ENCODE results near the gene EHD3. TPM values are rescaled to one million over a fixed set of nuclear protein-coding genes. Genes with fewer than 3 reads are reported as not detected.
A peak's percentile ranks its signal among the peaks of the same experiment; 100 is the strongest.

The EHD3 gene
- total RNA-seq, 1 donor from 2014 or later = 1.9 TPM

DNA sequence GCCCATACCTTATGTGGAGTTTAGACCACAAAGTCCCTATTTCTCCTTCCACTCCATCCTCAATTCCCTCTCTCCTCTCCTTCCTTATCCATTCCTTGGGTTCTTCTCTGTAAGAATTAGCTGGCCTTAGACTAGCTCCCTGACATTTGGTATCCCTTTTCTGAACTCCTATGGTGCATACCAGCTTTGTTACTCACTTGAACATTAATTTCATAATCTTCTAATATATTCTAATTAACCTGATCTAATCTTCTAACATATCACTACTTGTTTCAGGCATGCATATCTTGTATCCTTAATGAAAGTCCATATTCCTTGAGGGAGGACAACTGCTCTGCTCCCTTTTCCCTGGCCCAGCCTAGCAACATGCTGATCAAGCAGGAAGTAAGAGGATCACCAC lies 66.4 kb downstream of the EHD3 start:
- Mint-ChIP-seq H3K27ac (no peak overlapping the region), H3K9me3 (no peaks in the 10 kb centered on the region), H3K4me3 (no peak overlapping the region), H3K27me3 (ENCODE audit: insufficient read depth) (peaks cover 18% of the 10 kb centered on the region), H3K36me3 (ENCODE audit: low read depth) (no peaks in the 10 kb centered on the region), H3K4me1 (ENCODE audit: low read depth) (peaks cover 6% of the 10 kb centered on the region)
- DNase-seq (ENCODE audit: low spot score) = no peak
- intact Hi-C loops (cut with micrococcal nuclease) = no loop called here

GRCh38 chr2:31302940-31303563 lies 69.1 kb downstream of the EHD3 start:
- intact Hi-C loops (cut with micrococcal nuclease) = no loop called here
- Mint-ChIP-seq H3K4me1 (ENCODE audit: low read depth) (no peaks in the 10 kb centered on the region), H3K36me3 (ENCODE audit: low read depth) (no peaks in the 10 kb centered on the region), H3K9me3 (peaks cover under 1% of the 10 kb centered on the region), H3K4me3 (no peak overlapping the region), H3K27ac (no peak overlapping the region), H3K27me3 (ENCODE audit: insufficient read depth) (peaks cover 28% of the 10 kb centered on the region)
- DNase-seq (ENCODE audit: low spot score) = no peak

- Mint-ChIP-seq H3K4me3 (no peak overlapping the region), H3K27ac (no peak overlapping the region), H3K36me3 (ENCODE audit: low read depth) (peaks cover 2% of the 10 kb centered on the region), H3K9me3 (peaks cover 6% of the 10 kb centered on the region), H3K27me3 (ENCODE audit: insufficient read depth) (peaks cover 43% of the 10 kb centered on the region), H3K4me1 (ENCODE audit: low read depth) (no peaks in the 10 kb centered on the region)
- no peak for DNase-seq (ENCODE audit: low spot score)
- intact Hi-C loops (cut with micrococcal nuclease) = no loop called here
Observed at GRCh38 chr2:31304816-31305215, 70.9 kb downstream of the EHD3 start.

GRCh38 chr2:31312898-31313297 lies 78.9 kb downstream of the EHD3 start:
- Mint-ChIP-seq H3K4me1 (ENCODE audit: low read depth) (peaks cover 13% of the 10 kb centered on the region), H3K27me3 (ENCODE audit: insufficient read depth) (peaks cover 37% of the 10 kb centered on the region), H3K9me3 (peaks cover 6% of the 10 kb centered on the region), H3K27ac (no peak overlapping the region), H3K4me3 (no peak overlapping the region), H3K36me3 (ENCODE audit: low read depth) (peaks cover 2% of the 10 kb centered on the region)
- DNase-seq (ENCODE audit: low spot score) = no peak
- intact Hi-C loops (cut with micrococcal nuclease) = no loop called here

GRCh38 chr2:31314761-31315160 lies 80.8 kb downstream of the EHD3 start:
- DNase-seq (ENCODE audit: low spot score) = no peak
- Mint-ChIP-seq H3K27me3 (ENCODE audit: insufficient read depth) (peaks cover 22% of the 10 kb centered on the region), H3K36me3 (ENCODE audit: low read depth) (no peaks in the 10 kb centered on the region), H3K4me3 (no peak overlapping the region), H3K9me3 (no peaks in the 10 kb centered on the region), H3K4me1 (ENCODE audit: low read depth) (peaks cover 32% of the 10 kb centered on the region), H3K27ac (no peak overlapping the region)
- intact Hi-C loops (cut with micrococcal nuclease) = no loop called here

DNA sequence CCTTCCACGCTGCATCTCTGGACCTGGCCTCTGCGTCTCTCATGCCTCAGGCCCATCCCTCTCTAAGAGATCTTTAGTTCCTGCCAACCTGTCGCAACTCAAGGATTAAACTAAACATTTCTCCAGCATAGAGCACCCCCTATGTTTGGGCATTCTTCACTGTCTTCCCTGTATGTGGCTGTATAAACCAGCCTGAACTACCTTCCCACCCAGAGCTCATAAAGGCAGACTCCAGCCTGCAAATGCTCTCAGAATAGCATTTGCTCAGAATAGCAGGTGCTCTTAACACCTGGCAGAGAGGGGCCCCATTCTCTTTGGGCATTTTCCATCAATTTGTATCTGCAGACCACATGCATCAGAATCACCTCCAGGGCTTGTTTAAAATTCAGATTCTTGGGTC lies 83.4 kb downstream of the EHD3 start:
- Mint-ChIP-seq H3K27ac (no peak overlapping the region), H3K27me3 (ENCODE audit: insufficient read depth) (peaks cover 6% of the 10 kb centered on the region)
- intact Hi-C loops (cut with micrococcal nuclease) = no loop called here

DNA sequence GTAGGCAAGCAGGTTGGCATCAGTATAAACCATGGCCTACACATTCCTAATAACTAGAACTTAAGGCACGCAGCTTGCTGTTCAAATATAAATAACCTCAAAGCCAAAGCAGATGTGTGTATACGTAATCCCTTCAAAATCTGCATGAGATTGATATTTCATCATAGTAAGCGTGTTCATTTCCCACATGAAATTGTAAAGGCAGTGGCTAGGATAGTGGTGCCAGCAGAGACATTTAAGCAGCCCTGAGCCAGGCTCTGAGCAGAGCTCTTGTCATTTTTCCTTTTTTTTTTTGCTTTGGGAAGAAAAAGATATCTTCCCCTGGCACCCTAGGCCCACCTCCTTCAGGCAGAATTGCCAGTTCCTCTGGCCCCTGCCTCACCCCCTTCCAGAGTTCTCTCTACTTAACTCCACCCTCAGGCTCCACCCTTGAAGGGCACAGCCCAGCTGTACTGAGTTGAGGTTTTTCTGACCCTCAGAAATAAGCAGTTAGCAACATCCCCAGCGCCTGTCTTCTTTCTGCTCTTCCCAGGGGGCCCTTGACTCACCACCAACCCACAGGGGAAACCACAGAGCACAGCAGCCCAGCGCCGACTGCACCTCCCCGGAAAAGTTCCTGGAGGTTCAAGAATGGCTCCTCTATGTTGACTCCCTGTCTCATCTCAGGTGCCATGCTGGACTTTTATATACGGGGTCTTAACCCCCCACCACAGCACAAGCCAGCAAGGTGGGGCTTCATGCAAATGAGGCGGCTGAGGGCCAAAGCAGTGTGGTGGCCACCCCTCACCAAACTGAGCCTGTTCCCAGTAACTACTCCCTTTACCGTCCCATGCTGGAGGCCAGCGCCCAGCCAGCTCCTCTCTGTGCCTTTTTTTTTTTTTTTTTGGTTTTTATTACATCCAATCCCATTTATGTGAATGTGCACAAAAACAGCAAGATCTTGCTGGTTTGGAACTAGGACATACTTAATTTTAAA lies 84.7 kb downstream of the EHD3 start:
- H3K9me3 Mint-ChIP-seq = no peaks in the 10 kb centered on the region
- H3K4me1 Mint-ChIP-seq (ENCODE audit: low read depth) = peaks cover 58% of the 10 kb centered on the region
- peak overlapping the region; percentile 54 for H3K27ac Mint-ChIP-seq
- DNase-seq (ENCODE audit: low spot score) = peak; percentile 44
- peaks cover 4% of the 10 kb centered on the region for H3K27me3 Mint-ChIP-seq (ENCODE audit: insufficient read depth)
- intact Hi-C loops (cut with micrococcal nuclease) = loop anchor here (1.0 kb wide), 1 partner anchor 84 kb away; the partner anchor contains the start of gene EHD3
- H3K36me3 Mint-ChIP-seq (ENCODE audit: low read depth) = peaks cover under 1% of the 10 kb centered on the region
- peak overlapping the region; percentile 43 for H3K4me3 Mint-ChIP-seq

More for the DNA sequence above, 83.4 kb downstream of the EHD3 start:
- Mint-ChIP-seq H3K4me3 (no peak overlapping the region), H3K9me3 (no peaks in the 10 kb centered on the region), H3K4me1 (ENCODE audit: low read depth) (peaks cover 46% of the 10 kb centered on the region), H3K36me3 (ENCODE audit: low read depth) (no peaks in the 10 kb centered on the region)
- DNase-seq (ENCODE audit: low spot score) = no peak

Other genes with a start within 250 kb of the EHD3 start
- gene GALNT14, start 95.7 kb upstream of the EHD3 start, total RNA-seq = 0.21 and 0.27 TPM in 2 replicates
- 0.18 and 0.20 TPM in 2 replicates for gene CAPN14, start 16.6 kb upstream of the EHD3 start, total RNA-seq
- not detected in 2 replicates for gene XDH, start 180.6 kb downstream of the EHD3 start, total RNA-seq

Measured in activated T-helper 1 cell treated with anti-CD3 and anti-CD28 coated beads, Interleukin-12 subunit alpha, Interleukin-12 subunit beta, Interleukin-2, Interleukin-4 antibody, amounts not matched to agents 30 ng/mL and 10 ng/mL and 1 ng/mL, durations not matched to agents 14 hours and 24 hours and 36 hours (primary cell).